A673 (cell line): Measurements from ENCODE around the gene FAM120A.

Experiments
- CTCF ChIP-seq: fragments of 300-800, 200-600 bp; sonication (generic); conservative IDR thresholded peaks from 2 replicates; pipeline ENCODE4 v1.5.1; 2017; ENCODE audit warnings: low read depth, mild to moderate bottlenecking, antibody characterized with exemption, low read length, moderate library complexity, mixed read lengths
- EZH2 ChIP-seq: fragments of 200-600 bp; sonication (generic); IDR thresholded peaks from 2 replicates; pipeline ENCODE4 v1.6.1; 2017; ENCODE audit warnings: borderline replicate concordance, low read depth, mild to moderate bottlenecking, mixed read lengths, antibody characterized with exemption, low read length; ENCODE audit not compliant: poor library complexity, severe bottlenecking

DNA sequence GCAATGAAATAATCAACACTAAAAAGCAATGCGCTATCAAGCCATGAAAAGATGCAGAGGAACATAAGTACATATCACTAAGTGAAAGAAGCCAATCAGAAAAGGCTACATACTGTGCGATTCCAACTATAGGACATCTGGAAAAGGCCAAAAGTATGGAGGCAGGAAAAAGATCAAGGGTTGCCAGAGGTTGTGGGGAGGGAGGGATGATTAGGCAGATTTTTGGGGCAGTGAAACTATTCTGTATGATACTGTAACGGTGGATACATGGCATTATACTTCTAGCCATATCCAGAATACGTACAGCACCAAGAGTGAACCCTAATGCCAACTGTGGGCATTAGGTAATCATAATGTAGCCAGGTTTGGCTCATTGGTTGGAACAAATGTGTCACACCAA is 51.9 kb downstream of the FAM120A start:
- TF ChIP-seq CTCF (no peak), EZH2 (no peak)
